ENCODE measurements around the gene MLIP.

DNA sequence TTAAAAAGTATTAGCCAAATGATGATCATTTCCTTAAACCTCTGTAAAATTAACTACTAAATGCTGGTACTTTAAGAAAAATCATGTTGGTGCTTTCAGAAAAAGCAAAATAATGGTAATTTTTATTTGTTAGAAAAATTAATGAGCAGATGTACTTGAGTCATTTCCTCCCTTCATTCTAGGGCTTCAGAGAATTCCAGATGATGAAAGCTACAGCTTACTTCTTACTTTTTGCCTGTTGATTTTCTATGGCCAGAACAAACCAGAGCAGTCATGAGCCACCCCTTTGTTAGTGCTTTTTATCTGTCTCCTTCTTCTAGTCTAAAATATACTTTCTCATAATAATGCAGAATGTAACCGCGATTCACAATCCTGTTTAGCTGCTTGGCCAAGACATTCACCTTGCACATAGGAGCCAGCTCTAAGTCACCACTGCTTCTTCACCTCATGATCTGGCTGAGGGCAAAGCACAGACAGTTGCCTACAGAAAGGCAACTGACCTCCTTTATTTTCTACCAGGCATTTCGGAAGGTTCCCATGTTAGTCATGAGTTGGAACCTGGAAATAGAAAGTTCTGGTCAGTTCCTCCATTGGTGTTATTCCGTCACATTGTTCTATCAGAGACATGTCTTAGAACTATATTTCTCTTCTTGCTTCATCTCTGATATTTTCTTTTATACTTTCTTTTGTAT, 153.5 kb downstream of the MLIP start:
- TF ChIP-seq, protein P1, sequence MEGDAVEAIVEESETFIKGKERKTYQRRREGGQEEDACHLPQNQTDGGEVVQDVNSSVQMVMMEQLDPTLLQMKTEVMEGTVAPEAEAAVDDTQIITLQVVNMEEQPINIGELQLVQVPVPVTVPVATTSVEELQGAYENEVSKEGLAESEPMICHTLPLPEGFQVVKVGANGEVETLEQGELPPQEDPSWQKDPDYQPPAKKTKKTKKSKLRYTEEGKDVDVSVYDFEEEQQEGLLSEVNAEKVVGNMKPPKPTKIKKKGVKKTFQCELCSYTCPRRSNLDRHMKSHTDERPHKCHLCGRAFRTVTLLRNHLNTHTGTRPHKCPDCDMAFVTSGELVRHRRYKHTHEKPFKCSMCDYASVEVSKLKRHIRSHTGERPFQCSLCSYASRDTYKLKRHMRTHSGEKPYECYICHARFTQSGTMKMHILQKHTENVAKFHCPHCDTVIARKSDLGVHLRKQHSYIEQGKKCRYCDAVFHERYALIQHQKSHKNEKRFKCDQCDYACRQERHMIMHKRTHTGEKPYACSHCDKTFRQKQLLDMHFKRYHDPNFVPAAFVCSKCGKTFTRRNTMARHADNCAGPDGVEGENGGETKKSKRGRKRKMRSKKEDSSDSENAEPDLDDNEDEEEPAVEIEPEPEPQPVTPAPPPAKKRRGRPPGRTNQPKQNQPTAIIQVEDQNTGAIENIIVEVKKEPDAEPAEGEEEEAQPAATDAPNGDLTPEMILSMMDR (IDR thresholded peaks at IDR 0.05; ENCODE audit: low read depth, low read length) = no peak
- TF ChIP-seq EZH2phosphoT487 (IDR thresholded peaks at IDR 0.05; ENCODE audit: low read depth) = no peak
